Ecto neural progenitor cell (in vitro differentiated cells): Measurements from ENCODE around the gene OR6C1.
"Not testable (repeated sequence)": the region's sequence is repeated elsewhere in the genome, so short reads cannot be mapped to it uniquely, and the experiment has no call there.

Experiments
- DNase-seq: peaks from one replicate; pipeline ENCODE4 v3.0.0-alpha.2; 2018; ENCODE audit warnings: low spot score

Gene OR6C1

GRCh38 chr12:55314043-55314442 is at the start of gene OR6C1:
TSS of gene OR6C1 (plus strand) at chr12:55314343. CDS start at chr12:55320600, 6,257 bp downstream.
- DNase-seq, result no peak

- DNase-seq, result no peak
Observed at GRCh38 chr12:55280991-55281390, 33.2 kb upstream of the OR6C1 start.

- DNase-seq, result no peak
Observed at GRCh38 chr12:55289999-55290398, 24.1 kb upstream of the OR6C1 start.

- DNase-seq, result no peak
Observed at GRCh38 chr12:55296469-55296868, 17.7 kb upstream of the OR6C1 start, which contains the start of gene OR6C6. TSS of gene OR6C6 (minus strand) at chr12:55296569. CDS start at chr12:55295232, 1,337 bp downstream.

- DNase-seq, result no peak
Observed at GRCh38 chr12:55320201-55320600, 6.1 kb downstream of the OR6C1 start.

- DNase-seq, result not testable (repeated sequence)
Observed at GRCh38 chr12:55325801-55326200, 11.7 kb downstream of the OR6C1 start.

GRCh38 chr12:55330446-55330845 is 16.3 kb downstream of the OR6C1 start, which contains the start of gene OR6C3:
TSS of gene OR6C3 (plus strand) at chr12:55330746. CDS start at chr12:55331701, 955 bp downstream.
- DNase-seq, result no peak

- no peak for DNase-seq
Observed at GRCh38 chr12:55336002-55336401, 21.9 kb downstream of the OR6C1 start.

- DNase-seq, result peak; percentile 60
Observed at GRCh38 chr12:55355338-55355737, 41.2 kb downstream of the OR6C1 start.

GRCh38 chr12:55362675-55363074 is 48.5 kb downstream of the OR6C1 start, which contains the start of gene OR6C75:
TSS of gene OR6C75 (plus strand) at chr12:55362975. CDS start at chr12:55365111, 2,136 bp downstream.
- no peak for DNase-seq

- no peak for DNase-seq
Observed at GRCh38 chr12:55365086-55365485, 50.9 kb downstream of the OR6C1 start.
